HepG2 (cell line): Measurements from ENCODE around the gene C1GALT1. TPM values are rescaled to one million over a fixed set of nuclear protein-coding genes. Genes with fewer than 3 reads are reported as not detected.
A peak's percentile ranks its signal among the peaks of the same experiment; 100 is the strongest.

Experiments
- ARNT ChIP-seq: fragments of 450-650 bp; IDR thresholded peaks from 2 replicates; pipeline ENCODE4 v1.6.1; 2017
- ATF1 ChIP-seq: IDR thresholded peaks from 2 replicates; pipeline ENCODE4 v1.6.1; 2016; ENCODE audit warnings: mild to moderate bottlenecking, control low read depth
- BORCS8-MEF2B ChIP-seq: sonication (generic); formaldehyde crosslinking; IDR thresholded peaks from 2 replicates; pipeline ENCODE4 v1.8.0; 2022; ENCODE audit warnings: mild to moderate bottlenecking, missing genetic modification reagents
- HNRNPLL ChIP-seq: fragments of 200-400 bp; formaldehyde crosslinking; IDR thresholded peaks from 2 replicates; pipeline ENCODE4 v1.6.1; 2017; ENCODE audit warnings: mild to moderate bottlenecking, low read depth, low read length; ENCODE audit not compliant: poor library complexity, severe bottlenecking
- JUNB ChIP-seq: sonication (generic); formaldehyde crosslinking; IDR thresholded peaks from 2 replicates; pipeline ENCODE4 v1.8.0; 2022; ENCODE audit warnings: missing genetic modification reagents, mild to moderate bottlenecking, borderline replicate concordance
- MTF1 ChIP-seq: sonication (generic); formaldehyde crosslinking; IDR thresholded peaks from 2 replicates; pipeline ENCODE4 v1.5.0; 2020; ENCODE audit warnings: missing genetic modification reagents
- MYC ChIP-seq: sonication (generic); formaldehyde crosslinking; IDR thresholded peaks from 2 replicates; pipeline ENCODE4 v1.9.0; 2021; ENCODE audit warnings: missing genetic modification reagents, borderline replicate concordance
- NR2F6 ChIP-seq, 2 experiments: IDR thresholded peaks; 2 replicates each; pipeline ENCODE4 v1.6.1; 2016; ENCODE audit warnings: antibody characterized with exemption in 1 of 2, mild to moderate bottlenecking in 1 of 2
- RAD21 ChIP-seq: fragments of 450-650 bp; formaldehyde crosslinking; IDR thresholded peaks from 2 replicates; pipeline ENCODE4 v1.5.0; 2020; ENCODE audit warnings: mild to moderate bottlenecking
- RFXAP ChIP-seq: sonication (generic); formaldehyde crosslinking; IDR thresholded peaks from 2 replicates; pipeline ENCODE4 v1.4.0; 2020; ENCODE audit warnings: missing genetic modification reagents, borderline replicate concordance
- SATB2 ChIP-seq: sonication (generic); formaldehyde crosslinking; IDR thresholded peaks from 2 replicates; pipeline ENCODE4 v1.5.0; 2020; ENCODE audit warnings: missing genetic modification reagents
- XRCC5 ChIP-seq: fragments of 200-400 bp; formaldehyde crosslinking; optimal IDR thresholded peaks from 2 replicates; pipeline ENCODE3; 2017; ENCODE audit warnings: mild to moderate bottlenecking, low read length
- ZBTB21 ChIP-seq: sonication (generic); formaldehyde crosslinking; IDR thresholded peaks from 2 replicates; pipeline ENCODE4 v1.4.0; 2020; ENCODE audit warnings: missing genetic modification reagents
- ZEB1 ChIP-seq: IDR thresholded peaks from 2 replicates; pipeline ENCODE4 v1.6.1; 2012; ENCODE audit warnings: mild to moderate bottlenecking, low read depth, inconsistent platforms; ENCODE audit not compliant: insufficient replicate concordance
- ZMYM2 ChIP-seq: sonication (generic); formaldehyde crosslinking; IDR thresholded peaks from 2 replicates; pipeline ENCODE4 v1.8.0; 2022; ENCODE audit warnings: mild to moderate bottlenecking, missing genetic modification reagents
- ZMYM4 ChIP-seq: sonication (generic); formaldehyde crosslinking; IDR thresholded peaks from 2 replicates; pipeline ENCODE4 v1.8.1; 2023; ENCODE audit warnings: mild to moderate bottlenecking, missing genetic modification reagents
- ZNF33A ChIP-seq: sonication (generic); formaldehyde crosslinking; IDR thresholded peaks from 2 replicates; pipeline ENCODE4 v1.5.1; 2020; ENCODE audit warnings: missing genetic modification reagents, mild to moderate bottlenecking, moderate library complexity, borderline replicate concordance
- ZNF747 ChIP-seq: sonication (generic); formaldehyde crosslinking; IDR thresholded peaks from 2 replicates; pipeline ENCODE4 v1.8.1; 2023; ENCODE audit warnings: missing genetic modification reagents, mild to moderate bottlenecking, borderline replicate concordance
- ZNF772 ChIP-seq: sonication (generic); formaldehyde crosslinking; IDR thresholded peaks from 2 replicates; pipeline ENCODE4 v1.5.0; 2020; ENCODE audit warnings: mild to moderate bottlenecking, missing genetic modification reagents
- ZSCAN31 ChIP-seq: sonication (generic); formaldehyde crosslinking; IDR thresholded peaks from 2 replicates; pipeline ENCODE4 v1.5.0; 2020; ENCODE audit warnings: low read depth, mild to moderate bottlenecking, missing genetic modification reagents
- polyA plus RNA-seq, 8 experiments: library from polyadenylated mRNA; depleted of rRNA in 3 of 8; stranded (reverse) in 7 of 8; unstranded in 1 of 8; fragments of >200 nt; fragmentation: Illumina TruSeq in 4 of 8; extraction: Trizol in 4 of 8; gene quantifications; 2 replicates each; pipeline versions ENCODE4 v1.2.1 to v1.2.3, GENCODE V29; 2011 to 2016; ENCODE audit warnings: low read depth in 4 of 8, missing spikeins in 1 of 8, mixed read lengths in 1 of 8; ENCODE audit not compliant: insufficient read depth in 1 of 8
- total RNA-seq, 5 experiments: library from RNA; depleted of rRNA; stranded (reverse); fragments of >200 nt; fragmentation: Illumina TruSeq; extraction: Trizol; gene quantifications; 2 replicates each; pipeline ENCODE4 v1.2.3, GENCODE V29; 2016; ENCODE audit warnings: low read depth in 1 of 5
- TF ChIP-seq, protein P1 (sequence below): sonication (generic); formaldehyde crosslinking; IDR thresholded peaks from 2 replicates; pipeline ENCODE4 v1.4.0; 2020; ENCODE audit warnings: missing genetic modification reagents, low read depth, mild to moderate bottlenecking, borderline replicate concordance
- TF ChIP-seq, protein P2 (sequence below): sonication (generic); formaldehyde crosslinking; IDR thresholded peaks from 2 replicates; pipeline ENCODE4 v1.4.0; 2020; ENCODE audit warnings: mild to moderate bottlenecking, missing genetic modification reagents
- TF ChIP-seq, protein P3 (sequence below): sonication (generic); formaldehyde crosslinking; IDR thresholded peaks from 2 replicates; pipeline ENCODE4 v1.5.0; 2020; ENCODE audit warnings: missing genetic modification reagents, mild to moderate bottlenecking, borderline replicate concordance
- TF ChIP-seq, protein P4 (sequence below): sonication (generic); formaldehyde crosslinking; conservative IDR thresholded peaks from 2 replicates; pipeline ENCODE4 v1.4.0; 2020; ENCODE audit warnings: missing genetic modification reagents
- TF ChIP-seq, protein P5 (sequence below): sonication (generic); formaldehyde crosslinking; IDR thresholded peaks from 2 replicates; pipeline ENCODE4 v1.4.0; 2020; ENCODE audit warnings: missing genetic modification reagents

The C1GALT1 gene
- total and polyA plus RNA-seq, 2 of the 13 experiments (the other 11 are each of a cell fraction or from before 2014, with no cell fraction given): 57.1 to 65.9 TPM

DNA sequence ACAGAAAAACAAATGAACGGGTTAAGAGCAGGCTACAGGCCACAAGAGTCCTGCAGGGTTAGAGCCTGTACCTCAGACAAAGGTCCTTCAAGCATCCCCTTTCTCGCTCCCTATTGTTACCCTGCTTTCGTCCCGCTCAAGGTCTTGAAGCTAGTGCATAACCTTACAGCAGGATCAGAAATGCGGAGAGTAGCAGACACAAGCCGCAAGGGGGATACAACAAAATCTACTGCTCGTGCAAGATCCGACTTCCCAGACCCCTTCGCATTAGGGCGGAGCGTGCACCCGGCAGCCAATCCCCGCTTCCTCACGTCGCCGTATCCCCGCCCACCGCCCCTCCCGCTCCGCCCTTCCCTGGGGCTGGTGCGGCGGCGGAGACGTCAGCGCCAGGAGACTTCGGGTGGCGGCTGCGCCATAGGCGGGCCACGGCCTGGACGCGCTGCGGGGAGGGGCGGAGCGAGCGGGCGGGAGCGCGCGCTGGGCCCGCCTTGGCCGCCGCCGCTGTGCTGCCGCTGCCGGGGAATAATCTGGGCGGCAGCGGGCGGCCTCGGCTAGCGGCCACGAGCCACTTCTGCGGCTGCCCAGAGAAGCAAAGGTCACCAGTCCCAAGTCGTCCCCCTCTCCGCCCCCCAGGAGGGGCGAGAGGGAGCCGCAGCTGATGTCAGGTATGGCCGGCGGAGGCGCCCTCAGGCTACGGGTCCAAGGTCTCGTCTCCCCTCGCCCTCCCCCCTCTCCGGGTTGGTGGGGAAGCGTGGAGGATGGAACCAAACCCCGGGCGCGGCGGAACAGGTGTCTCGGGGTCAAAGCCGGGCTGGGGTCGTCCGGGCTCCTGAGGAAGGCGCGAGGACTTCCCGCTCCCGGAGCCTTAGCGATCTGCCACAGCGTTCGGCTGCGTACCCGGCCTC is at the start of gene C1GALT1 (continued):
- TF ChIP-seq, protein P1, sequence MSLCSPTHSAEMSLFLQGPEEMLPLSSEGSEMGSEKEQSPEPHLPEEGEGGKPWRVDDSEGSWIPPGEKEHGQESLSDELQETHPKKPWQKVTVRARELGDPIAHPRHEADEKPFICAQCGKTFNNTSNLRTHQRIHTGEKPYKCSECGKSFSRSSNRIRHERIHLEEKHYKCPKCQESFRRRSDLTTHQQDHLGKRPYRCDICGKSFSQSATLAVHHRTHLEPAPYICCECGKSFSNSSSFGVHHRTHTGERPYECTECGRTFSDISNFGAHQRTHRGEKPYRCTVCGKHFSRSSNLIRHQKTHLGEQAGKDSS: no peak; the same call in 1 of the 2 replicates
- TF ChIP-seq ZSCAN31: peak; percentile 46; the same call in 1 of the 2 replicates
- TF ChIP-seq ZNF747: peak; percentile 89
- 0 out of 2 replicates have a peak, but pooled peaks have one; percentile 44 for TF ChIP-seq SATB2 (CRISPR knock-in tag)
- TF ChIP-seq, protein P2, sequence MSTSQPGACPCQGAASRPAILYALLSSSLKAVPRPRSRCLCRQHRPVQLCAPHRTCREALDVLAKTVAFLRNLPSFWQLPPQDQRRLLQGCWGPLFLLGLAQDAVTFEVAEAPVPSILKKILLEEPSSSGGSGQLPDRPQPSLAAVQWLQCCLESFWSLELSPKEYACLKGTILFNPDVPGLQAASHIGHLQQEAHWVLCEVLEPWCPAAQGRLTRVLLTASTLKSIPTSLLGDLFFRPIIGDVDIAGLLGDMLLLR (CRISPR knock-in tag): peak; percentile 22; the same call in 1 of the 2 replicates
- TF ChIP-seq, protein P3, sequence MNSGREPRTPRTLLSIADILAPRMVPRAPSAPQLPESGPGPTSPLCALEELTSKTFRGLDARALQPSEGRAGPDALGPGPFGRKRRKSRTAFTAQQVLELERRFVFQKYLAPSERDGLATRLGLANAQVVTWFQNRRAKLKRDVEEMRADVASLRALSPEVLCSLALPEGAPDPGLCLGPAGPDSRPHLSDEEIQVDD: 0 out of 2 replicates have a peak, but pooled peaks have one; percentile 27
- no peak; the same call in 1 of the 2 replicates for TF ChIP-seq ZNF772 (CRISPR knock-in tag)
- TF ChIP-seq NR2F6 (IDR thresholded peaks at IDR 0.05): peak; percentile 83
- TF ChIP-seq NR2F6 (CRISPR knock-in tag; IDR thresholded peaks at IDR 0.05): peak; percentile 93
- peak; percentile 93 for TF ChIP-seq HNRNPLL
- peak; percentile 74 for TF ChIP-seq ZEB1
- peak; percentile 73 for TF ChIP-seq RAD21 (CRISPR knock-in tag)
- no peak for TF ChIP-seq BORCS8-MEF2B (CRISPR knock-in tag)
- no peak for TF ChIP-seq JUNB (CRISPR knock-in tag)
- no peak for TF ChIP-seq MTF1 (CRISPR knock-in tag)
- 0 out of 2 replicates have a peak, but pooled peaks have one; percentile 56 for TF ChIP-seq ZMYM2
- peak; percentile 92 for TF ChIP-seq RFXAP
- TF ChIP-seq, protein P4, sequence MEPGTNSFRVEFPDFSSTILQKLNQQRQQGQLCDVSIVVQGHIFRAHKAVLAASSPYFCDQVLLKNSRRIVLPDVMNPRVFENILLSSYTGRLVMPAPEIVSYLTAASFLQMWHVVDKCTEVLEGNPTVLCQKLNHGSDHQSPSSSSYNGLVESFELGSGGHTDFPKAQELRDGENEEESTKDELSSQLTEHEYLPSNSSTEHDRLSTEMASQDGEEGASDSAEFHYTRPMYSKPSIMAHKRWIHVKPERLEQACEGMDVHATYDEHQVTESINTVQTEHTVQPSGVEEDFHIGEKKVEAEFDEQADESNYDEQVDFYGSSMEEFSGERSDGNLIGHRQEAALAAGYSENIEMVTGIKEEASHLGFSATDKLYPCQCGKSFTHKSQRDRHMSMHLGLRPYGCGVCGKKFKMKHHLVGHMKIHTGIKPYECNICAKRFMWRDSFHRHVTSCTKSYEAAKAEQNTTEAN (CRISPR knock-in tag): peak; percentile 41; the same call in 1 of the 2 replicates
- TF ChIP-seq, protein P5, sequence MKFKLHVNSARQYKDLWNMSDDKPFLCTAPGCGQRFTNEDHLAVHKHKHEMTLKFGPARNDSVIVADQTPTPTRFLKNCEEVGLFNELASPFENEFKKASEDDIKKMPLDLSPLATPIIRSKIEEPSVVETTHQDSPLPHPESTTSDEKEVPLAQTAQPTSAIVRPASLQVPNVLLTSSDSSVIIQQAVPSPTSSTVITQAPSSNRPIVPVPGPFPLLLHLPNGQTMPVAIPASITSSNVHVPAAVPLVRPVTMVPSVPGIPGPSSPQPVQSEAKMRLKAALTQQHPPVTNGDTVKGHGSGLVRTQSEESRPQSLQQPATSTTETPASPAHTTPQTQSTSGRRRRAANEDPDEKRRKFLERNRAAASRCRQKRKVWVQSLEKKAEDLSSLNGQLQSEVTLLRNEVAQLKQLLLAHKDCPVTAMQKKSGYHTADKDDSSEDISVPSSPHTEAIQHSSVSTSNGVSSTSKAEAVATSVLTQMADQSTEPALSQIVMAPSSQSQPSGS (CRISPR knock-in tag): peak; percentile 89
- peak; percentile 83 for TF ChIP-seq XRCC5
- TF ChIP-seq ZMYM4 (CRISPR knock-in tag): peak; percentile 88
- peak; percentile 86 for TF ChIP-seq MYC (CRISPR knock-in tag)
- peak; percentile 73; the same call in 1 of the 2 replicates for TF ChIP-seq ATF1
- TF ChIP-seq ZNF33A (CRISPR knock-in tag): peak; percentile 70; the same call in 1 of the 2 replicates
- TF ChIP-seq ZBTB21 (CRISPR knock-in tag): peak; percentile 51; the same call in 1 of the 2 replicates
- no peak for TF ChIP-seq ARNT
